Cerebellar cortex (tissue), 1 donor: ENCODE data around the gene FOXN1.
"Not testable (repeated sequence)": the region's sequence is repeated elsewhere in the genome, so short reads cannot be mapped to it uniquely, and the experiment has no call there.

Experiments
- DNase-seq: peaks from one replicate; pipeline ENCODE4 v3.0.0-alpha.2; 2015; ENCODE audit warnings: low spot score

The FOXN1 gene

DNA sequence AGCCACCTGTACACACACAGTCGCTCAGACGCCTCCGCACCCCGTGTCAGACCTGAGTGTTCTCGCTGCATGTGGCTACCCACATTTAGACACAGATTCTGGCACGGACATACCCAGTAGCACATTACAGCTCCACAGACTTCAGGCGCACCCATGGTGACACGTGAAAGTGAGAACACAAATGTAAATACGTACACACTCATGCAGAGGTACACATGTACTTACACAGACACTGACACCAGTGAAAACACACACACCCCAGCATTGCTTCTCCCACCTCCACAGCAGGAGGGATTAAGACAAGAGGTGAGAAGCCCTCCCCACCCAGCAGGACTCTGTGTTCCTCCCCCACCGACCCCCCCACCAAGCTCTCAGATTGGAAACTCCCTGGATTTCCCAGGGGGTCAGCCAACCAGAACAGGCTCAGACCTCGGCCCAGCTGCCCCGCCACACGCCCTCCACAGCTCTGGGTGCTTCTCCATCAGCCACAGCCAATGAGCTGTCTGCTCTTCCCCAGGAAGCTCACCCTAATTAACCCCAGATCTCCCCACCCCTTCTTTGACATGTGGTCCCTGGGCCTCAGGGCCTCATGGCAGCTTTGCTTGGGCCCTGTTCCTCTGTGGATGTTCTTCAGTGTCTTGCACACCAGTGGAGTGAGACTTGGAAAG, 5.3 kb upstream of the FOXN1 start:
- no peak for DNase-seq

DNA sequence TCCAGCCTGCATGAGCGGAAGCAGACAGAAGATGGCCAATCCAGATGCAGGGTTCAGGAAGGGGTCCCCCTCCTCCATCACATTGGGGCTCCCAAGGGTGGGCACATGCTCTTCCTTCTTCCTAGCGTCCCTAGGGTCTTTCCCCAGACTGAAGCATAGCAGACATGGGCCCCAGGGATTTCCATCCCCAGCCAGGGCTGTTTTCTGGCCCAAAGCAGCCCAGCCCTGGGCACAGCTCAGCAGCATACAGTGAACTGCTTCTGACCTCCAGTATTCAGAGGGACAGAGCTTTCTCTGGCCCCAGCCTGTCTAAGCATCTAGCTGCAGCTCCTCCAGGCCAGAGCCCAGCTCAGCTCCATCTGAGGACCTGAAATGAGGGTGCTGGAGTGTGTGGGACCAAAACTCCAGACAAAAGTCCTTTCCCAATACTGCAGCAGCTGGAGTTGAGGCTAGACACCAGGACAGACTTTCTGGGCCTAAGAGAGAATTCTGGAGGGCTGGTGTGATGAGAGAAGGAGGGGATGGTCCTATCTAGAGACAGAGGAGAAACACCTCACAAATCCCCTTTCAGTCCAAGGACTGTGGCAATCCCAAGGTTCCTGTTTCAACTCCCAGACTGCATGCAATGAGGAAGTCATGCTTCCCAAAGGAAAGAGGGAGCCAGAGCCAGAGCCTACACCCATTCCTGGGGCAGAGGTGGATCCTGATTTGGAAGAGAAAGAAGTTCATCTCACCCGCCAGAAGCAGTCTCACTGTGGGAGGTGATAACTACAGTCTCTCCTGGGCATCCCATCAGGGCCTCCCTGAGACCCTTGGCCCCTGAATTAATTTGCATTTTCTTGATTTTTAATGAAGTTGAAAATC, 4.5 kb upstream of the FOXN1 start:
- no peak for DNase-seq

DNA sequence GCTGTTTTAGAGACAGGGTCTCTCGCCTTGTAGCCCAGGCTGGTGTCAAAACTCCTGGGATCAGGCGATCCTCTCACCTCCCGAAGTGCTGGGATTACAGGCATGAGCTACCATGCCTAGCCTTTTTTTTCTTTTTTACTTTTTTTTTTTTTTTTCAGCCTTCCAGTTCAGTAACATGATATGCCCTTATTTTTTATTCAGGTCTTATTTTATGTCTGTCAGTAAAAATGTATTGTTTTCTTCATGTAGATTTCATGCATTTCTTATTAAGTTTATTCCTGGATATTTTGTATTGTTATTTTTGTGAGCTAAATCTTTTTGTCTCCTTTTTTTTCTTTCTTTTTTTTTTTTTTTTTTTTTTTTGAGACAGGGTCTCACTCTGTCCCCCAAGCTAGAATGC, 2.7 kb upstream of the FOXN1 start:
- no peak for DNase-seq

DNA sequence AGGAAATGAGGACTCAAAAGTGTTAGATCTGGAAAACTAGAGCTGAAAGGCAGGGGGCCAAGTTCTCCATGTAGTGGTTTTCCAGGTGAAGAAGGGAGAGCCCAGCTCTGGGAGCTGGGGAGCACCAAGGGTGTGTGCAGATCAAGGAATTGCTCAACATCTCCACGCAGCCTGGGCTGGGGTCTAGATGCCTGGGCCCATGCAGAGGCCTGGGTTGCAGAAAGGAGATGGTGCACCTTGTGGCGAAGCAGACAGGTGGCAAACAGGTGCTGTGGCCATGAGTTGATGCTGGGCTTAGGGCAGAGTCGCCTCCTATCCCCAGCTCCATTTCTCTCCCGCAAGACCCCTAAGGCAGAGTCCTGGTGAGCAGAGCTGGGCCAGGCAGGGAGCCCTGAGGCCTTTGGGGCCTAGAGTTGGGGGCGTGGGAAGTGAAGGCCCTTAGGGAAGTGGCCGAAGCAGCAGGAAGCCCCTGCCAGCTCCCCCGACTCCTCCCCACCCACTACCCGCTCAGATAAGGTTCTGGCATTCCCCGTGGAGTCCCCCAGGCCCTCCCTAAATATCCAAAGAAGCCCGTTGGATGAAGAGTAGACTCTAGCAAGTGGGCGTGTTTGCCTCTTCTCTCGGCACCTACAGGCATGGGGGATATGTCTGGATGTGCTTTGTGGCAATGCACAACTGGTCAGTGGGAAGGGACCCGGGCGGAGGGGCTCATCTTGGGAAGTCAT, 777 bp downstream of the FOXN1 start:
- no peak for DNase-seq

DNA sequence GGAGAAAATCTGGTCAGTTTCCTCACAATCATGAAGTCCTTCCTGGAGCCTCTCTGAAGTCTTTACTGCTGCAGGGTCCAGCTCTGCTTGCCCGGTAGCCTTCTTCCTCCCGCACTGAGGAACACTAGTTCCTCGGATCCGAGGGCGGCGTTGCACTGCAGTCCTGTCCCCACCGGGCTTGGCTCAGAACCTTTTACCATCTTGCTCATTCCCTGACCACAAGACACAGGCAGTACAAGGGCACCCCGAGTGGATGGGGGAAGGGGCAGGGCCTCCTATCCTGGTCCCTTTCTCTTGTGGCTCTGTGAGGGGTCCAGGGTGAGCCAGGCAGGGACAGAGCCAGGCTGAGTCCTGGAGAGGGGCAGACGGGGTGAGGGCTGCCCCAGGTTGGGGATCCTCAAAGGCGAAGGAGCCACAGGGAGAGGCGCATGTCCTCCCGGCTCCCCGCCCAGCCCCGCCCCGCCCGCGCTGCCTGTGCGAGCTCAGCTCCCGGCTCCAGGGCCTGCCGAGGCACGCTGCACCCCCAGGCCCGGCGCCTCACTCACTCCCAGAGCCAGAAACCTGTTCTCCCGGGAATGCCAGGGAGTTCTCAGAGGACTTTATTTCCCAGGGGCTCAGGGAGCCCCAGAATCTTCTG, 1.5 kb downstream of the FOXN1 start:
- DNase-seq = no peak

DNA sequence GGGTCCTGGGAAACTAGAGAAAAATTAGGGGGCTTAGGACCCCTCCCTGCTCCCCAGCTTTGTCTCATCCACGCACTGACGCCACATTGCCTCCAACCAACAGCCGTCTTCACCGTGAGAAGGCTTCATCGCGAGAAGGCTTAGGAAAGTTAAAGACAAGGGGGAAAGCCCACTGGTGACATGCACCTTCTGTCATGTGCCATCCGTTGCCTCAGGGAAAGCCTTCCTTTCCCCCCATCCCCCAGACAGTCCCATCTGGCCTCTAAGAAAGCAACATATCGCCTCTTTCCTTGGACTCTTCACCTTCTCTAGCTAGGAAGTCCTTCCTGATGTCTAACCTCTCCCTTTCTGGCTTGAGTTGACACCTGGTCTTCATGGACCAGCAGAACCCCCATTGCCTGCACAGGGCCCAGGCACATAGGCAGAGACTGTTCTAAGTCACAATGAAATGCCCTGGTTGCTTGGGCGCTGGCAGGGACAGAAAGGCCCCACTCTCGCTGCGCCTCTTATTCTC, 2.1 kb downstream of the FOXN1 start:
- no peak for DNase-seq

DNA sequence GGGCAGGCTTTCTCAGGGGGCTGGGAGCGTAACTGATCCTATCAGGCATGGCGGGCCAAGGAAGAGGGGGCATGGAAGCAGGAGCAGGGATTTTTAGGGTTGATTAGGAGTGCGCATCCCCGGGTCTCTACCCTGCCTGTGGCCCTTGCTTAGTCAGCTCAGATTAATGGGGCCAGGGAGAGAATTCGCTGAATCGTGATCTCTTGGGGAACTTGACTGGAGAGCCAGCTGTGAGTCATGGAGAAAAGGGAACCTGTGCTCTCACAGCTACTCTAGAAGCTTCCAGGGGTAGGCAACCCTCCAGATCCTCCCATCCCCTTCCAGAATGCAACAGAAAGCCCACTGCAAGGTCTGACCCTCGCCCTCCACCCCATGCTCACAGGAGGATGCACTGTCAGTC, 3.6 kb downstream of the FOXN1 start:
- no peak for DNase-seq

DNA sequence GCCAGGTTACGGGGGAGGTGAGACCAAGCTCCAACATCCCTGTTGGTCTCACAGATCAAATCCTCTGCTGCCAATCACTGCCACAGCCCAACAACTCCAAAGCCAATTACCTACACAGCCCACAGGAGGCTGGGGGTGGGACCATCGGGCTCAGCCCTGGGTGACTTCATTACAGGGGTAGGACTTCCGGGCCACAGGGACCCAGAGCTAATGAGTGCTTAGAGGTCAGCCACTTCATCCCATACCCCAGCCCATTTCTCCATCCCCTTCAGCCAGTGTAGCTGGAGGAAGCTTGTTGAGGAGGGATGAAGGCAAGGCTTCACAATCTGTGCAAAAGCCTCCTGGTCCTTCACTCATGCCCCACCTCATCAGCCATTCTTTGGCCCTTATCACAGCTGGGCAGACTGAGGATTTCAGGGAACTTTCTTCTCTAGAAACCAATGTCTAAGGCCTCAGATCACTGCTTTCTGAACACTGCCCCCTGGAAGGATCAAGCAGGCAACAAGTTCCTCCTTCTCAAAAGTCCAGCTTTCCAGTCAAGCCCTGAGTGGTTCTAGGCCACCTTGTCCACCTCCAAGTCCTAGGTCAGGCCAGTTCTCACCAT, 5.8 kb downstream of the FOXN1 start:
- DNase-seq = no peak

DNA sequence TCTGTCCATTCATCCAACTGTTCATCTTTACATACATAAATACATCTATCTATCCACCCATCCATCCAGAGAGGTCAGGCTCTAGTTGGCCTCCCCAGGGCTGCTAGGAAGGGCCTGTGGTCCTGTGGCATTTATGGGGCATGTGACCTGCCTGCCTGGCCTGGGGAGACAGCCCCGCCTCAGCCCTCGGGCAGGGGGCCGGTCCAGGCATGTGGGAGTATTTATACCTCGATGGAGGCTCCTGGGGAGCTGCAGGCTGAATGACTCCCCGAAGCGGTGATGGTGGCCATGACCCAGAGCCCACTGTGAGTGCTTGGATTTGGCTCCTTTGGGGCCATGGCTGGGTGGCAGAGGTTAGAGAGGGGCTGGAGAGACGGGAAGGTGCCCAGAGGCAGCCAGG, 7.3 kb downstream of the FOXN1 start:
- DNase-seq = no peak

DNA sequence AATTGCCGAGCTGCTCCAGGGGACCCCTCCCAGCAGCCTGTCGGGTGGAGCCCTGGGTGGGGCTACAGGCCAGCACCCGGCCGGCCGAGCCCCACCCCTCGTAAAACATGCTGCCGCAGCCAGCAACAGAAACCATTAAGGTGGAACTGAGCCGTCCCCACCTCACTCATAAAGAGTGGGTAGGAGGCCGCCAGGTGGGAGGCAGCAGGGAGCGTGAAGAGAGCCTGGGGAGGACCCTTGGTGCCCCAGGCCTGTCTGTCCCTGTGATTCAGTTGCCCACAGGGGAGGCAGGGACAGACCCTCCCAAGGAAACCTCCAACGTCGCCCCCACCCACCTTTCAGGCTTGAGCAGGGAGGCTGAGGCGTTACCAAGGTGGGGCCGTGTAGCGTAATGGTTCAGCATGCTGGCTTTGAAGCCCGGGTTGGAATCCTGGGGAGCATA, 8.4 kb downstream of the FOXN1 start:
- DNase-seq = no peak

DNA sequence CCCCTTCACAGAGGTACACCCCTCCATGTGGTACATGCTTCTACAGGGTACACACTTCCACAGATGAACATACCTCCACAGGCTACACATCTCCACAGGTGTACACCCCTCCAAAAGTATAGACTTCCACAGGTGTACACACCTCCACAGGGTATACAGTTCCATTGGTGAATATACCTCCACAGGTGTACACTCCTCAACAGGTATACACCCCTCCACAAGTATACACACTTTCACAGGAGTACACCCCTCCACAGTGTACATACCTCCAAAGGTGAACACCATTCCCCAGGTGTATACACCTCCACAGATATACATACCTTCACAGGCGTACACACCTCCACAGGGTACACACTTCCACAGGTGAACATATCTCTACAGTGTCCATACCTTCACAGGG, 9.4 kb downstream of the FOXN1 start:
- no peak for DNase-seq

DNA sequence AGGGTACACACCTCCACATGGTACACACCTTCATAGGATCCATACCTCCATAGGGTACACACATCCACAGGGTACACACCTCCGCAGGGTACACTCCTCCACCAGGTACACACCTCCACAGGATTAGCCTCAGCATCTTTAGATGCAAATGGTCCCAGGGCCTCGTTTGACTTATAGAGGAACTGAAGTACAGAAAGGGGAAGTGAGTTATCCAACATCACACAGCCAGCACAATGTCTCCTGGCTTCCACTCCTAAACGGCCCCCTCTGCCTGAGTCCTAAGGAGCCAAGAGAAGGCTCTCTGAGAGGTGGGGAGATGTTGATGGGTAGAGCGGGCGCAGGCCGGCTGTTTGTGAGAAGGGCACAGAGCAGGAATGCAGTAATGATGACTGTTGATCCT, 12.0 kb downstream of the FOXN1 start:
- no peak for DNase-seq

DNA sequence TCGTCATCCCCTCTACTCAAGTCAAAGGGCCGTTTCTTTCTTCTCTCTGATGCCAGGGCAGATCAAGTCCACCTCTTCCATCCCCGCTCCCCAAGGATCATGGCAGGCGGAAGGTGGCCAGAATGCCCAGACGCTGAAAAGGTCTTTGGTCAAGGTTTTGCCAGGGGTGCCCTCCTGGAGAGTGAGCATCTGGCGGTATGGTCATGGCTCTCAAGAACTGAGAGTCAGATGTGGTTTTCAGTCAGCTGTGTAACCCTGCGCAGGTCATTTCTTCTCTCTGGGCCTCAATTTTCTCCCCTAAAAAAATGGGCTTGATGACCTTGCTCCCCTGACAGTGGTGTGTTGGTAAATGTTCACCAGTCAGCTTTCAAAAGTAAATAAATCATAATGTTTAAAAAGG, 12.4 kb downstream of the FOXN1 start:
- no peak for DNase-seq

DNA sequence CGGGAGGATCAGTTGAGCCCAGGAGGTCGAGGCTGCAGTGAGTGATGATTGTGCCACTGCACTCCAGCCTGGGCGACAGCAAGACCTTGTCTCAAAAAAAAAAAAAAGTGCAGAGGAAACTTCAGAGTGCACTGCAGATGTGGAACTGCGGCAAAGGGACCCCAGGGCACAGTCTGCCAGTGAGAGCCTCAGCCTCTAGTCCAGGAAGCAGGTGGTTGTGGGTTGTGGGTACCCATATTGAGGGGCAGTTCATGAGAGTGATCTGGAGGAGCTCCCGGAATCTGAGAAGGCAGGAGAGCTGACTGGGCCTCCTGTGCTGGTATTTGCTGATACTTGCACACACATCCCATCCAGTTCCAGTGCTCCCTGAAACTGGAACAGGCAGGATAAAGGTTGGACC, 13.1 kb downstream of the FOXN1 start:
- no peak for DNase-seq

DNA sequence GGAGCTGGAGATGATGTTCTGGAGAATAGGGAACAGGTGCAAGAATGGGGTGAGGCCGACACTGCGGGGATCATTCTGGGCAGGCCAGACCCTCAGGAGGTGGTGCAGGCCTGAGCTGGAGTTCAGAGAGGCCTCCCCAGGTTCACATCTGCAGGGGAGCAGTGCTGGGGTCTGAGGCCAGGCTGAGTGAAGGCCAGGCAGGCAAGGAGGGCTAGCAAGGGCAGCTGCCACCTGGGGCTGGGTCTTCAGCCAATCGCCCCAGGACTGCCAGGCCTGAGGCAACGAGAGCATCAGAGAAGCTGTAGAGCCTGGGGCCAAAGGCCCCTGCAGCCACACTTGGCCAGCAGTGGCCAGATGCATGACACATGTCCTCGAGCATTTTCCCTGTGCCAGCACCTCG, 14.5 kb downstream of the FOXN1 start:
- no peak for DNase-seq

DNA sequence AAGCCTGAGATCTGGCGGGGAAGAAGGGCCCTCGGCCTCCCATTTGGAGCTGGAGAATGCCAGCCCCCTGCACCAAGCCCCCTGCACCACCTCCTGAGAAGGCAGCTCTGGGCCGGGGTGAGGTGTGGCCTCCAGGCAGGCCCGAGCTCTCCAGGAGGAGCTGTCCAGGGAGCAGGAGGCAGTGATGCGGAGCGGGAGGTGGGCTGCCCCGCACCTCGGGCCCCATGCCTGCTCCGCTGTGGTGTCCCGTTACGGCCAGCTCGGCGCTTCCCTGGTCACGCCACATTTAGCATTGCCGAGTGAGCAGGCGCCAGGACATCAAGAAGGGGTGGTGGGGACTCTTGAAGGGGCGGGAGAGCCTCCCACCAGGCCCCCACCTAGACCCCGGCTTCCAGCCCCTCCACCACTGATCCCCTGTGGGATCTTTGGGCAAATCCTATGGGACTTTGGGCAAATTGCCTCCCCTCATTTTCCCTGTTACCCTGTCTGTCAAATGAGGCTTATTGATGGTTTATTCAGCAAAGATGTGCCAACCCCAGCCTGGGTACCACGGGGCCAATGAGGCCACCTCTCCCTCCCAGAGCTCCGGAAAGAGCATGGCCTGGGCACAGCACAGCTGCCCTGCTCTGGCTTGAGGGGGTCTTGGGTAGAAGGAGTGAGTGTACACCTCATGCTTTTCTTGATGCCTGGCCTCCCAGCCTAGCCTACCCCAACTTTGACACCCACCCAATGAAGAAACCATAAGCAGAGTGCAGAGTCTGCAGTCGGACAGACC, 15.3 kb downstream of the FOXN1 start:
- DNase-seq = no peak

DNA sequence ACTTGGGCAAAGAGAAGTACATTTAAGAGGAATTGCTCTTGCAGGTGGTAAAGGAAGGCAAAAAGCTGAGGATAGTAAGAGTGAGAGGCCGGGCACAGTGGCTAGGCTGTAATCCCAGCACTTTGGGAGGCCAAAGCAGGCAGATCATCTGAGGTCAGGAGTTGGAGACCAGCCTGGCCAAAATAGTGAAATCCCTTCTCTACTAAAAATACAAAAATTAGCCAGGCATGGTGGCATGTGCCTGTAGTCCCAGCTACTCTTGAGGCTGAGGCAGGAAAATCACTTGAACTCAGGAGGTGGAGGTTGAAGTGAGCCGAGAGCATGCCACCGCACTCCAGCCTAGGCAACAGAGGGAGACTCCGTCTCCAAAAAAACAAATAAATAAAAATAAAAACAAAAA, 16.1 kb downstream of the FOXN1 start:
- DNase-seq = not testable (repeated sequence)

DNA sequence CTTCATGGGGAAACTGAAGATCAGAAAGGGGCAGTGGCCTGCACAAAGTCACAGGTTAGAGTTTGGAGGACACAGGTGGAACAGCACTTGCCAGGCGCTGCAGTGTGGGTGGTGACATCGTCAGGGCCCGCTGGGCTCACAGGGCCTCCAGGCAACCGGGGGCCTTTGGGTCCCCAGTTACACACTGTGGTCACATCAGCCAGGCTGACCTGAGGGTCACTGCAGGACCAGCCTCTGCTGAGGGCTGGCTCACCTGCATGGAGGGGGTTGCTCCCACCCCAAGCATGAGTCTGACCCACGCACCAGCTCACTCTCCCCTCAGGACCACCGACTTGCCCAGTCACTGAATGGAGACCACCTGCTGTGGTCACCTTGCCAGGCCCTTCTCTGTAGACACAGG, 17.0 kb downstream of the FOXN1 start:
- DNase-seq = no peak

DNA sequence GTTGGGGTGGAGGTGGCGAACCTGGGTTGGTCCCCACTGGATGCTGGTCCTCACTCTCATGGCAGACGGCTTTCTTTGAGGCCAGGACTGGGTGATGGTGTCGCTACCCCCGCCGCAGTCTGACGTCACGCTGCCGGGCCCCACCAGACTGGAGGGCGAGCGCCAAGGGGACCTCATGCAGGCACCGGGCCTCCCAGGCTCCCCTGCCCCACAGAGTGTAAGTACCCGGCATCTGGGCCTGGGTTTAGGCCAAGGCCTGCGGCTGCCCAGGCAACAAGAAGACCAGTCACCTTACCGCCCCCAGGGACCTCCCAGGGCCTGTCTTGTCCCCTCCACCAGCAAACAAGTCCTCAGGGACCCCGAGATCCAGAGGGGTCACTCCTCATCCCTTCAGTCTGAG, 17.7 kb downstream of the FOXN1 start:
- no peak for DNase-seq

DNA sequence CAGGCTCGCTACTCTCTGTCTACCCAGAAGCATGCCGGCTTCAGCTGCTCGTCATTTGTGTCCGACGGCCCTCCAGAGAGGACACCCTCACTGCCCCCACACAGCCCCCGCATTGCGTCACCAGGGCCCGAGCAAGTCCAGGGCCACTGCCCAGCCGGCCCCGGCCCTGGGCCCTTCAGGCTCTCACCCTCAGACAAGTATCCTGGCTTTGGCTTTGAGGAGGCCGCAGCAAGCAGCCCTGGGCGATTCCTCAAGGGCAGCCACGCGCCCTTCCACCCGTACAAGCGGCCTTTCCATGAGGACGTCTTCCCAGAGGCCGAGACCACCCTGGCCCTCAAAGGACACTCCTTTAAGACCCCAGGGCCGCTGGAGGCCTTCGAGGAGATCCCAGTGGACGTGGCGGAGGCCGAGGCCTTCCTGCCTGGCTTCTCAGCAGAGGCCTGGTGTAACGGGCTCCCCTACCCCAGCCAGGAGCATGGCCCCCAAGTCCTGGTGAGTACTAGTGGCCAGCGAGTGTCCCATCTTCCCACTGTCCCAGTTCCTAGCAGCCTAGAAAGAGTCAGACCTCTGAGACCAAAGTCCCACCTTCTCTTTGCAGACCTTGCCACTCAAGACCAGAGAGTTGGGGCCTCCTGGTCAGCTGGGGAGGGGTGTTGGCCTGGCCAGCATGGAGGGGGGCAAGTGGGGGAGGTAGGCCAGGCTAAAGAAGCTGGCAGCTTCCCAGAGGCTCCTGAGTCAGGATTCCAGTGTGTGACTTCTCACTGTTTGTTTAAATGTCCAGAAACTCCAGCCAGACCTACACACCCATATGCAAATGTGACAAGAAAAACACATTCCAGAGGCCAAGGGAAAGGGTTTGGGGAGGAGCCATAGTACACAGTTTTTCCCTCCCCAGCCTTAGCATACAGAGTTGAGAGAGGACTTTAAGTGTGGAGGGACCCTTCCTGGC, 18.6 kb downstream of the FOXN1 start:
- DNase-seq = no peak
